ENCODE measurements around the gene GIT1.

Gene GIT1

DNA sequence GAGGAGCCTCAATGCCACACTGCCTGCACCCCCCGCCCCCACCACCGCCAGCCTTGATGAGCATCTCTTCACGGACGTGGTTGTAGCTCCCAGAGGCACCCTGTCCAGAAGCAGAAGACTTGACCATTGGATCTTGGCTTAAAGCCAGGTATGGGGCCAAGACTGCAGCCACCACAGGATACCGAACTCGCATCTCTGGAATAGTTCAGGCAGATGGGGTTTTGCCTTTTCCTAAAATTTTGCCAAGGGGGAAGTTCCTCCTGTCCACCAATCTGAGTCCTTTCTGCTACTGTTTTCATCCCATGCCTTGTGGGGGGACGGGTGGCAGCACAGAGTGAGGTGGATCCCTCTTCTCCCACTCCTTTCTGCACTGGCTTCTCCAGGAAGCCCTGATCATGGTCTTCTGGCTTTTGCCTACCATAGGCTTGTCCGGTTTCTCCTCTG is 32.3 kb upstream of the GIT1 start:
- Histone ChIP-seq H3K27me3 (ENCODE audit: control insufficient read depth, insufficient read depth, low read length) (no peaks in the 10 kb centered on the region), H3K9me3 (replicated peaks; ENCODE audit: low read length) (no peaks in the 10 kb centered on the region), H3K9ac (ENCODE audit: low read depth, low read length) (peak overlapping the region; percentile 76), H3K4me2 (ENCODE audit: low read length) (peak overlapping the region; percentile 97), H3K4me1 (ENCODE audit: control insufficient read depth, insufficient read depth, low read length) (peaks cover 39% of the 10 kb centered on the region), H3K36me3 (ENCODE audit: insufficient read depth, low read length) (no peaks in the 10 kb centered on the region), H3K4me3 (ENCODE audit: low read length) (peak overlapping the region; percentile 89)

DNA sequence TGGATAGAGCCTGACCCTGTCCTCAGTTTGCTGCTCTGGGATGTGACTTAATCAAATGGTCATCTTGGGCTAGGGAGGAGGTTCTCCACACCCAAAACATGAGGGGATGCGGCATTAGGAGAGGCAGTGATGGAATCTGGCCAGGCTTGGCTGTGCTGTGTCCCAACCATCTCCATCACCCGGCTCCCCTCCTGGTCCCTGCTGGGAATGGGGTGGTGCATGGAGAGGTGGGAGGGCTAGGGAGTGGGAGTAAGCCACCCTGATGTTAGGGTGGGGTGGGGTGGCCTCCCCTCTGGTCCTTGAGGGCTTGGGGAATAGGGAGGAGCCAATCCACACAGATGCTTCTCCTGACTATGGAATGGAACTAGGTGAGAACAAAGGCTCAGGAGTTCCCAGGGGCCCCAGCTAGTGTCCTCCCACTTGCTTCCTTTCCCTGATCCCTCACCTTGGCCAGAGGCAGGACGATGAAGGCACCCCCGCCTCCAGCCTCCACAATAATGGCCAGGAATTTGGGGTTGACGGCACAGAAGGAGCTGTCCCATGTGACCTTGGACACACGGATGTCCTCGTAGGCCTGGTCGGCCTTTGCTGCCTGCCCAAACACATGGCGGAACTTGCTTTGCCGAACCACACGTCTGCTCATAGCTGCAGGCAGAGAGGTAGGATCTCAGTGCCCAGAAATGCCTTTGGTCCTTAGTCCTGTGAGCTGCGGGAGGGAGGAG is 31.5 kb upstream of the GIT1 start:
- Histone ChIP-seq H3K9me3 (replicated peaks; ENCODE audit: low read length) (no peaks in the 10 kb centered on the region), H3K27me3 (ENCODE audit: control insufficient read depth, insufficient read depth, low read length) (no peaks in the 10 kb centered on the region), H3K4me1 (ENCODE audit: control insufficient read depth, insufficient read depth, low read length) (peaks cover 41% of the 10 kb centered on the region), H3K36me3 (ENCODE audit: insufficient read depth, low read length) (no peaks in the 10 kb centered on the region), H3K9ac (ENCODE audit: low read depth, low read length) (no peak overlapping the region), H3K4me2 (ENCODE audit: low read length) (peak overlapping the region; percentile 97), H3K4me3 (ENCODE audit: low read length) (no peak overlapping the region)

DNA sequence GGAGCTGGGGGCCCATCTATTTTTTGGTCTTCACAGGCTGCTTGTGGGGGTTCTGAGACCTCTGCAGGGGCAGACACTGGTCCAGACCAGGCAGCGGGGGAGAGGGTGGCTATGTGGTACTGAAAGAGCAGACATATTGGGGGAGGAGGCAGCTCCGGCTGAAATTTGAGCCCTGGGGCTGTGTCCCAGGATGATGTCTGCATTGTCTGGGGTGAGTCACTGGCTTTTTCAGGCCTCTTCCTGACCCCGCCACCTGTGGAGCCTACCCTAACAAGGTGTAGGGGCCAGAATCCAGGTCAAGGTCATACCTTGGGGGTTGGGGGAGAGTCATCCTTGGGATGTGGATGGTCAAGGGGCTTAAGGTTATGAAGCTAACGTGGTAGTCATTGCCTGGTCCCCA is 30.8 kb upstream of the GIT1 start:
- Histone ChIP-seq H3K4me2 (ENCODE audit: low read length) (no peak overlapping the region), H3K36me3 (ENCODE audit: insufficient read depth, low read length) (no peaks in the 10 kb centered on the region), H3K9me3 (replicated peaks; ENCODE audit: low read length) (no peaks in the 10 kb centered on the region), H3K27me3 (ENCODE audit: control insufficient read depth, insufficient read depth, low read length) (no peaks in the 10 kb centered on the region), H3K4me1 (ENCODE audit: control insufficient read depth, insufficient read depth, low read length) (peaks cover 40% of the 10 kb centered on the region), H3K9ac (ENCODE audit: low read depth, low read length) (no peak overlapping the region), H3K4me3 (ENCODE audit: low read length) (no peak overlapping the region)

DNA sequence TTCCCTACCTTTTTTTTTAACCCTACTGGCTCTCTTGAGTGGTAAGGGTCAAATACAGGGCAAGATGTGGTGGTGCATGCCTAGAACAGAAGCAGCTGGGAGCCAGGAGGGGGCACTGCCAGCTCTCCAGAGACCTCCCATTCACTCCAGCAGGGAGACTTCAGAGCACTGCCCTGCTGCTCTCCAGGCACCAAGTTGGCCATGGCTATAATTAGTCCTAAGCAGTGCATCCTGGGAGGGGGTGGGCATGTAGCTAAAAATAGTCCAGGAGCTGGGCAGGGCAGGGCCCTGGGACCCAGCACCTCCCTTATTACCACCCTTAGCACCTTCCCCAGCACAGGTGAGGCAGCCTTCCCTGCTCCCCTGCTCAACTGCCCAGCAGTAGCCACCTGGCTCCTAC is 29.8 kb upstream of the GIT1 start:
- H3K27me3 ChIP-seq (ENCODE audit: control insufficient read depth, insufficient read depth, low read length): no peaks in the 10 kb centered on the region
- no peaks in the 10 kb centered on the region for H3K9me3 ChIP-seq (replicated peaks; ENCODE audit: low read length)
- H3K4me1 ChIP-seq (ENCODE audit: control insufficient read depth, insufficient read depth, low read length): peaks cover 34% of the 10 kb centered on the region
- no peak overlapping the region for H3K9ac ChIP-seq (ENCODE audit: low read depth, low read length)
- no peak overlapping the region for H3K4me2 ChIP-seq (ENCODE audit: low read length)
- H3K4me3 ChIP-seq (ENCODE audit: low read length): no peak overlapping the region
- no peaks in the 10 kb centered on the region for H3K36me3 ChIP-seq (ENCODE audit: insufficient read depth, low read length)

DNA sequence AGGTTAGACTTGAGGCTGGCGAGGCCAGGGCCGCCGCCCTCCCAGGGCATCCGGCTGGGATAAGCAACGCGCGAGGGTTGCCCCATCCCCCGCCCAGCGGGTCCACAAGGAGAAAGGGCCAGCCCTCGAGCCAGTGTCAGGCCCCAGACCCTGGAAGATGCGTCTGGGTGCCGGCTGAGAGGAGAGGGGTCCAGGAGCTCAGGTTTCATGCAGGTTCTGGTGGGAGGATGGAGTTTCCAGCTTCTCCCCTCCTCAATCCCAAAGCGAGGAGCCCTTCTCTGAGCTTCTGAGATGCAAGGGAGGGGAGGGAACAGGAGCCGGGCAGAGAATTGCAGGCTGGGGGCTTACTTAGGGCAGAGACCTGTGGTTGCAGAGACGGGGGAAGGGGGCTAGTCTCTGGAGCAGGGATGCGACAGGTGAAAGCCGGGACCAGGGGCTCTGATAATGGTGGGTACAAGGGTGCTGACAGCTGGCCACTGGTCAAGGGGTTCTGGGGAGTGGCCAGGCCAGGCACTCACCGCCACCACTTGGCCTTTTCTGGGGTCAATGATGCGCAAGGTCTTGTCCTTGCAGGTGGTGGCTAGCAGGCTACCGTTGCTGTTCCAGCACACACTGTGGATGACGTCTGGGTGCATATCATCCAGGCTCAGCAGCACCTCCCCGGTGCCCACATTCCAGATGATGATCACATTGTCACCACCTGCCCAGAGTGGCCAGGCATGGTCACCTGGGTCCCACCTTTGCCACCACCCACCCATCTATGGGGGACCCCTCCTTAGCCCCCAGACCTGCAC is 29.0 kb upstream of the GIT1 start:
- no peaks in the 10 kb centered on the region for H3K9me3 ChIP-seq (replicated peaks; ENCODE audit: low read length)
- H3K9ac ChIP-seq (ENCODE audit: low read depth, low read length): no peak overlapping the region
- H3K4me3 ChIP-seq (ENCODE audit: low read length): no peak overlapping the region
- H3K4me1 ChIP-seq (ENCODE audit: control insufficient read depth, insufficient read depth, low read length): peaks cover 40% of the 10 kb centered on the region
- H3K4me2 ChIP-seq (ENCODE audit: low read length): no peak overlapping the region
- no peaks in the 10 kb centered on the region for H3K27me3 ChIP-seq (ENCODE audit: control insufficient read depth, insufficient read depth, low read length)
- no peaks in the 10 kb centered on the region for H3K36me3 ChIP-seq (ENCODE audit: insufficient read depth, low read length)

DNA sequence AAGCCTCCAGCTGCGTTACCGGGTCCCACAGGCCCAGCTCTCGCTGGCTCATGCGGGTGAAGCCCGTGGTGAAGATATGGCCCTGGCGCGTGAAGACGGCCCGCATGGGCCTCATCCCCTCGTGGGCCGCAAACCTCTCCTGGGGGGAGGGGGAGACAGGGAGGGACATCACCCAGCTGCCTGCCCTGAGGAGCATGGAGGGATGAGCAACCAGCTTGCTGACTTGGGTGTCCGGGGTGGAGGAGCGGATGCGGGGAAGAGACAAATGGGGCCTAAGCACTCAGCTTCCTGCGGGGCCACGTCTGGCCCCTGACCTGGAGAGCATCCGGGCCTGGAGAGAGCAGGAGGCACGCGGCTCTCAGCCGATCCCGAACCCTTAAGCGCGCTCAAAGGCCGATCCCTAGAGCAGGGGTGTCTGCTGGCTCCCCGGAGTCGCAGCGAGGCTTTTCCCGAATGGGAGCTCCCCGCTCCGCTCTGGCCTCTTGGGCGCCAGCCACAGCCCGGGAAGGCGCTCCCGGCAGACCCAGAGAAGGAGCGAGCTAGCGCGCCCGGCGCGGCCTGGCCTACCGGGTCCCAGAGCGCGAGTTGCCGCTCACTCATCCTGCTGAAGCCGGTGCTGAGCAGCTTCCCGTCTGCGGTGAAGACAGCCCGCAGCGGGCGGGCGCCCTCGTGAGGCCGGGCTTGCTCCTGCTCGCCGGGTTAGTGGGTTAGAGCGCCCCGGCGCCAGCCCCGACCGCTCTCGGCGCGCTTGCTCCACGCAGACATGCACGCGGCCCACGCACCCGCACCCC is 28.2 kb upstream of the GIT1 start:
- H3K36me3 ChIP-seq (ENCODE audit: insufficient read depth, low read length): no peaks in the 10 kb centered on the region
- no peak overlapping the region for H3K9ac ChIP-seq (ENCODE audit: low read depth, low read length)
- peaks cover 40% of the 10 kb centered on the region for H3K4me1 ChIP-seq (ENCODE audit: control insufficient read depth, insufficient read depth, low read length)
- no peak overlapping the region for H3K4me2 ChIP-seq (ENCODE audit: low read length)
- H3K27me3 ChIP-seq (ENCODE audit: control insufficient read depth, insufficient read depth, low read length): no peaks in the 10 kb centered on the region
- no peaks in the 10 kb centered on the region for H3K9me3 ChIP-seq (replicated peaks; ENCODE audit: low read length)
- H3K4me3 ChIP-seq (ENCODE audit: low read length): no peak overlapping the region

DNA sequence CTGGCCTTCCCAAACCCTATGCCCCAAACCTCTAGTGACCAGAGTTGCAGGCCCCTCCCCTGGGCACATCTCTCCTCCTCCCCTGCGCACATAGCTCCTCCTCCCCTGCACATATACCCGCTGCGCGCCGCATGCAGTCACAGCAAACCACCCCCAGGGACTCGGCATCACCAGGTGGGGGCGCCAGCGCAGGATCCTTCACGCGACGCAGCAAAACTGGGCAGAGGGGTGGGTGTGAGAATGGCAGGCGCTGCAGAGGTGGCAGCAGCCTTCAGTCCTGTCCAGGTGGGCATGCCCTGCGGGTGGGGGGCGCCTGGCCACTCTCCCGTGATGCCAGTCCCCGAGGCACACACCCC is 27.7 kb upstream of the GIT1 start:
- no peaks in the 10 kb centered on the region for H3K36me3 ChIP-seq (ENCODE audit: insufficient read depth, low read length)

DNA sequence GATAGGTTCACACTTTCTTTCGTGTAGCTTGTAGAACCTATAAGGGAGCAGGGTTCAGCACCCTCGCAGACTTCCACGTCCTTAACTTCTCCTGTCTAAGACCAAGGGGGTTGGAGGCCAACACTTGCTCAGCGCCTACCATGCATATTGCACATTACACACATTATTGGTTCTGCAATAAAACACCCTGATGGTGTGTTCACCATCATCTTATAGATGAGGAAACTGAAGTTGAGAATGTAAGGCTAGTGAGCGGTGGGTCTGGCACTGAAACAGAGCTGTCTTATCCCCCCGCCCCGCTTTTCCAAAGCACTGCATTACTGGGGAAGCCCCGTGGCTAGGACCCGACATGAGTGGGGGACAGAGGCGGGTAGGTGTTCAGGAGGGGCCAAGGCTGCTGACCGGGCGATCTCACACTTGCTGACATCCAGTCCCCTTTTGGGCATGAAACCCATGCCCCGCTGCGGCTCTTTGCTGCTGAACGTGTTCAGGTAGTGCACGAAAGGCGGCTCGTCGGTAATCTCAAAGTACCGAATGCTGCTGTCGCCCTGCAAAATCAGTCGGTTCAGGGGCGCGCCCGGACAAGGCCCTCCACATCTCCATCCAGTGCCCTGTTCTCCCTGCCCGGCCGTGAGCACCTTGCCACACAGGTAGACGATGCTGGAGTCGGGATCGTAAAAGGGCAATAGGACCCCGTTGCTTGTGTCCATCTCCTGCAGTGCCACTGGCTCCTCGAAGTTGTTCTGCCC is 27.0 kb upstream of the GIT1 start:
- no peak overlapping the region for H3K4me3 ChIP-seq (ENCODE audit: low read length)

More for the DNA sequence above, 27.7 kb upstream of the GIT1 start:
- Histone ChIP-seq H3K9me3 (replicated peaks; ENCODE audit: low read length) (no peaks in the 10 kb centered on the region), H3K4me1 (ENCODE audit: control insufficient read depth, insufficient read depth, low read length) (peaks cover 39% of the 10 kb centered on the region), H3K4me2 (ENCODE audit: low read length) (no peak overlapping the region), H3K27me3 (ENCODE audit: control insufficient read depth, insufficient read depth, low read length) (no peaks in the 10 kb centered on the region), H3K4me3 (ENCODE audit: low read length) (no peak overlapping the region), H3K9ac (ENCODE audit: low read depth, low read length) (no peak overlapping the region)

DNA sequence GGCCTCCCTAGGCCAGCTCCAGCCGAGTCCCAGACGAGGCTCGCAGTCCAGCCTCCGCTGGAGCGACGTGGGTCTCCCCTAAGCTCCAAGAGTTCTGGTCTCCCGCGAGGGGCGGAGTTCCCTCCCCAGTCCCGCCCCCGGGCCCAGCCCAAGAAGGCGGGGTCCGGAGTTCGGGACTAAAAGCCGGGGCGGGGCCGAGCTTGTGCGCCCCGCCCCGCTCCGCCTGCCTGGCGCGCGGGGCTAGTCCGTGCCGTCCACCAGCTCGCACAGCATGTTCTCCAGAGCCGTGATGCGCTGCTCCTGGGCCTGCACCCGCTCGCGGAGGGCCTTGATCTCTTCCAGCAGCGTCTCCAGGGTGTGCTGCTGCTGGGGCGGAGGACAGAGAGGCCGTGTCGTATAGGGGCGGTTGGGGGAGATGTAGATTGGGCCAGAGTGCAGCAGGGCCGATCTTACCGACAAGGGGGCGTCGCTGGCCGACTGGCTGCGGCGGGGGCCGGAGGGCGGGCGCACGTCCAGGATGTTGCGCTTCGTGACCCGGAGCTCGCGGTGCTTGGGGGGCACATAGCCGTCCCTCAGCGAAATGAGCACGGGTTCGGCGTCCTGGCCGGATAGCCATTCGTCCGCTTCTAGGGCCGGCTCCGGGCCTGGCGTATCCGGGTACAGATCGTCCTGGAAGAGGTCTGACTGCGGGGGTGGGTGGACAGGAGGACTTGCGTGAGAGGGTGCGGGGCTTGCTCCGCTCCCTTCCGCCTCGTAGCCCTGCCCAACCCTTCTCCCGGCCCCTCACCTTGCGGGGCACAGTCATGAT is 26.2 kb upstream of the GIT1 start:
- H3K4me2 ChIP-seq (ENCODE audit: low read length): peak overlapping the region; percentile 75
- peaks cover 30% of the 10 kb centered on the region for H3K4me1 ChIP-seq (ENCODE audit: control insufficient read depth, insufficient read depth, low read length)
- H3K9me3 ChIP-seq (replicated peaks; ENCODE audit: low read length): no peaks in the 10 kb centered on the region
- H3K27me3 ChIP-seq (ENCODE audit: control insufficient read depth, insufficient read depth, low read length): no peaks in the 10 kb centered on the region
- no peaks in the 10 kb centered on the region for H3K36me3 ChIP-seq (ENCODE audit: insufficient read depth, low read length)
- no peak overlapping the region for H3K9ac ChIP-seq (ENCODE audit: low read depth, low read length)
- no peak overlapping the region for H3K4me3 ChIP-seq (ENCODE audit: low read length)

More for the DNA sequence above, 27.0 kb upstream of the GIT1 start:
- Histone ChIP-seq H3K36me3 (ENCODE audit: insufficient read depth, low read length) (no peaks in the 10 kb centered on the region), H3K4me1 (ENCODE audit: control insufficient read depth, insufficient read depth, low read length) (peaks cover 33% of the 10 kb centered on the region), H3K27me3 (ENCODE audit: control insufficient read depth, insufficient read depth, low read length) (no peaks in the 10 kb centered on the region), H3K9ac (ENCODE audit: low read depth, low read length) (no peak overlapping the region), H3K4me2 (ENCODE audit: low read length) (peak overlapping the region; percentile 75), H3K9me3 (replicated peaks; ENCODE audit: low read length) (no peaks in the 10 kb centered on the region)

DNA sequence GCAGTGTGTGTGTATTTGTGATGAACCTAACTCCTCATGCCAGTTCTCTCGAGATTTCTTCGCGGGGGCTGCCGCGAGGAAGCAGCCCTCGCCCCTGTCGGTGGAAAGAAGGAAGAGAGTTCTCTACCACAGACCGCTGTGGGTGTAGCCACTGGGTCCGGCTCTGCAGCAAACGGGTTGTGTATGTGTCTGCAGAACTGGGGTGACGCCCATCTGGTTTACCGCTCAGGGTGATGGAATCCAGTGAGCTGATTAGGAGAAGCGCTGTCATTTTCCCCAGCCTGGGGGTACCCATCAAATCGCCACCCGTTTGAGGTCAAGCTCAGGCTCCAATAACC is 25.6 kb upstream of the GIT1 start:
- peaks cover 24% of the 10 kb centered on the region for H3K4me1 ChIP-seq (ENCODE audit: control insufficient read depth, insufficient read depth, low read length)
- no peak overlapping the region for H3K4me3 ChIP-seq (ENCODE audit: low read length)
- H3K36me3 ChIP-seq (ENCODE audit: insufficient read depth, low read length): no peaks in the 10 kb centered on the region
- H3K9ac ChIP-seq (ENCODE audit: low read depth, low read length): no peak overlapping the region
- no peak overlapping the region for H3K4me2 ChIP-seq (ENCODE audit: low read length)
- H3K9me3 ChIP-seq (replicated peaks; ENCODE audit: low read length): no peaks in the 10 kb centered on the region
- H3K27me3 ChIP-seq (ENCODE audit: control insufficient read depth, insufficient read depth, low read length): no peaks in the 10 kb centered on the region
